SIG-M5 treated with dmso at 0.1 percent for 504 hours (cell line): ENCODE data around the gene SLC11A2.
"Not testable (repeated sequence)": the region's sequence is repeated elsewhere in the genome, so short reads cannot be mapped to it uniquely, and the experiment has no call there.

Experiments
- DNase-seq: peaks from one replicate; lab custom pipeline; 2025; ENCODE audit not compliant: unreplicated experiment; lab: John Stamatoyannopoulos, UW

SLC11A2 gene

GRCh38 chr12:50949801-50950302, 76.3 kb downstream of the SLC11A2 start:
- no peak for DNase-seq

- DNase-seq: no peak
These were observed 77.4 kb downstream of the SLC11A2 start for GRCh38 chr12:50948798-50949197.

- DNase-seq: no peak
These were observed 78.1 kb downstream of the SLC11A2 start for GRCh38 chr12:50947933-50948626.

GRCh38 chr12:50937653-50938052, 88.5 kb downstream of the SLC11A2 start:
- no peak for DNase-seq

- DNase-seq: peak; percentile 35
These were observed 89.2 kb downstream of the SLC11A2 start for GRCh38 chr12:50936821-50937530.

GRCh38 chr12:50934981-50935807, 91.0 kb downstream of the SLC11A2 start:
- DNase-seq: peak; percentile 68

- DNase-seq: peak; percentile 75
These were observed 91.8 kb downstream of the SLC11A2 start for GRCh38 chr12:50934371-50934851.

- DNase-seq: no peak
These were observed 92.6 kb downstream of the SLC11A2 start for GRCh38 chr12:50933459-50934124.

GRCh38 chr12:50932787-50933280, 93.3 kb downstream of the SLC11A2 start:
- DNase-seq: peak; percentile 29

- not testable (repeated sequence) for DNase-seq
These were observed 95.7 kb downstream of the SLC11A2 start for GRCh38 chr12:50930477-50930876.

- no peak for DNase-seq
These were observed 96.4 kb downstream of the SLC11A2 start for GRCh38 chr12:50929831-50930230.
